Liver (tissue), 9 donors: ENCODE results near the gene TSHR. TPM values are rescaled to one million over a fixed set of nuclear protein-coding genes. Genes with fewer than 3 reads are reported as not detected.

Experiments used
- DNase-seq: peaks from one replicate; pipeline ENCODE4 v3.0.0-alpha.2; 2017; ENCODE audit warnings: low spot score
- H3K27ac ChIP-seq, 2 donors: one replicate each; pipeline ENCODE4 v1.7.0; 2013; ENCODE audit warnings: inconsistent platforms in 2 of 2, low read length in 2 of 2, control low read depth in 1 of 2, low read depth in 1 of 2, mild to moderate bottlenecking in 1 of 2
- H3K27me3 ChIP-seq, 4 donors: one replicate each; pipeline versions ENCODE4 v1.6.1 to v1.7.0; 2013; ENCODE audit warnings: low read length in 3 of 4, inconsistent platforms in 1 of 4, mild to moderate bottlenecking in 1 of 4, moderate library complexity in 1 of 4; ENCODE audit not compliant: control insufficient read depth in 4 of 4, insufficient read depth in 4 of 4
- H3K36me3 ChIP-seq, 4 donors: one replicate each; pipeline versions ENCODE4 v1.6.1 to v1.7.0; 2013; ENCODE audit warnings: low read length in 3 of 4, mild to moderate bottlenecking in 3 of 4, low read depth in 1 of 4, moderate library complexity in 1 of 4; ENCODE audit not compliant: control insufficient read depth in 4 of 4, insufficient read depth in 3 of 4
- H3K4me1 ChIP-seq, 4 donors: one replicate each; pipeline versions ENCODE4 v1.6.1 to v1.7.0; 2013; ENCODE audit warnings: low read length in 3 of 4, mild to moderate bottlenecking in 3 of 4, moderate library complexity in 1 of 4; ENCODE audit not compliant: control insufficient read depth in 4 of 4, insufficient read depth in 4 of 4
- H3K4me3 ChIP-seq, 3 donors: one replicate each; pipeline versions ENCODE4 v1.6.1 to v1.7.0; 2013; ENCODE audit warnings: low read length in 3 of 3, control low read depth in 1 of 3, low read depth in 1 of 3, mild to moderate bottlenecking in 1 of 3
- H3K9ac ChIP-seq, 2 donors: one replicate each; pipeline ENCODE4 v1.7.0; 2013; ENCODE audit warnings: low read length in 2 of 2, mild to moderate bottlenecking in 2 of 2, moderate library complexity in 2 of 2, control low read depth in 1 of 2, low read depth in 1 of 2
- H3K9me3 ChIP-seq, 4 donors: one replicate each; pipeline versions ENCODE4 v1.6.1 to v1.7.0; 2013; ENCODE audit warnings: low read length in 3 of 4; ENCODE audit not compliant: control insufficient read depth in 4 of 4
- EGR1 ChIP-seq, 2 donors: IDR thresholded peaks; 2 replicates each; pipeline ENCODE4 v1.6.1; 2016 to 2018; ENCODE audit warnings: antibody characterized with exemption in 2 of 2, low read depth in 2 of 2
- FOXA1 ChIP-seq: IDR thresholded peaks from 2 replicates; pipeline ENCODE4 v1.6.1; 2016; ENCODE audit warnings: antibody characterized with exemption
- FOXA2 ChIP-seq: IDR thresholded peaks from 2 replicates; pipeline ENCODE4 v1.6.1; 2016; ENCODE audit warnings: antibody characterized with exemption
- HNF4G ChIP-seq: IDR thresholded peaks from 2 replicates; pipeline ENCODE4 v1.6.1; 2016; ENCODE audit warnings: antibody characterized with exemption
- JUND ChIP-seq, 2 donors: IDR thresholded peaks; 2 replicates each; pipeline ENCODE4 v1.6.1; 2016; ENCODE audit warnings: antibody characterized with exemption in 2 of 2
- RAD21 ChIP-seq, 2 donors: IDR thresholded peaks; 2 replicates each; pipeline ENCODE4 v1.6.1; 2016; ENCODE audit warnings: antibody characterized with exemption in 2 of 2, mild to moderate bottlenecking in 2 of 2
- YY1 ChIP-seq: IDR thresholded peaks from 2 replicates; pipeline ENCODE4 v1.6.1; 2016; ENCODE audit warnings: antibody characterized with exemption, mild to moderate bottlenecking
- WGBS: extraction: QIAGEN DNeasy Blood & Tissue Kit; methylation state at CpG from one replicate; pipeline ENCODE4 v1.1.7; 2013; 5-methylcytosine and 5-hydroxymethylcytosine counted together
- polyA plus RNA-seq, 2 donors: library from polyadenylated mRNA; stranded (reverse) in 1 of 2; unstranded in 1 of 2; fragments of 200-250 nt in 1 of 2; fragments of >200 nt in 1 of 2; fragmentation: Nextera tagmentation in 1 of 2; extraction: Ambion mirVana in 1 of 2; gene quantifications; one replicate each; pipeline versions ENCODE4 v1.2.1 to v1.2.3, GENCODE V29; 2013 to 2015
- total RNA-seq, 2 donors: library from RNA; depleted of rRNA; stranded (reverse); fragments of >200 nt; gene quantifications; one replicate each; pipeline ENCODE4 v1.2.3, GENCODE V29; 2014
- TF ChIP-seq, protein P1 (sequence below): fragments of 150-350 bp; IDR thresholded peaks from 2 replicates; pipeline ENCODE4 v1.5.1; 2017; ENCODE audit warnings: improper control_type of control experiment, low read depth, low read length; ENCODE audit not compliant: missing input control
- TF ChIP-seq, protein P2 (sequence below): IDR thresholded peaks from 2 replicates; pipeline ENCODE4 v1.6.1; 2016; ENCODE audit warnings: antibody characterized with exemption
- TF ChIP-seq, protein P3 (sequence below): IDR thresholded peaks from 2 replicates; pipeline ENCODE4 v1.6.1; 2016; ENCODE audit warnings: antibody characterized with exemption
- TF ChIP-seq, protein P4 (sequence below): IDR thresholded peaks from 2 replicates; pipeline ENCODE4 v1.6.1; 2016; ENCODE audit warnings: antibody characterized with exemption
- donor health status: healthy.
- donor health status: healthy.
- donor health status: healthy.
- donor health status: healthy.
- donor health status: healthy.

The TSHR gene
- total and polyA plus RNA-seq, 4 donors = 0.08 to 3.2 TPM; not detected in 2

DNA sequence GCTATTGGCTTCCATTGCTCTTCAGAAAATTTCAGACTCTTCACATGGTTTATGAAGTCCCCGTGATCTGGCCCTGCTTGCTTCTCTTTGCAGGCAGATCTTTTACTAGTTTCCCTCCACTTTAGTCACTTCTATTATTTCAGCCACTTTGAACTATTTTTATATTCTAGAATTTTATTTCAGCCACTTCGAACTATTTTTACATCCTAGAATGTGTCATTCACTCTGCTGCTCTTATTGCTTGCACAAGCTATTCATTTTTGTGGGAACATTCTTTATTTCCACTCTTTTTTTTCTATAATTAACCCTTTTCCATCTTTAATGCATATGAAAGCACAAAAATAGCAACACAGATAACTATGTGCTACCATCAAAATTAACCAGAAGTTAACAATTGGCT is 24.5 kb downstream of the TSHR start:
- Histone ChIP-seq H3K4me1 (peaks cover 0 to 4% (median 0%) of the 10 kb centered on the region in 4 donors), H3K36me3 (no peaks in the 10 kb centered on the region), H3K27ac (no peak overlapping the region), H3K9me3 (no peaks in the 10 kb centered on the region), H3K27me3 (no peaks in the 10 kb centered on the region), H3K4me3 (no peak overlapping the region), H3K9ac (no peak overlapping the region)
- 82% methylated on average over 2 of the region's 2 CpGs for WGBS
- TF ChIP-seq FOXA2 (no peak), JUND (IDR thresholded peaks at IDR 0.05) (no peak), EGR1 (IDR thresholded peaks at IDR 0.05; ENCODE audit: low read depth in 2 of 2) (no peak), RAD21 (IDR thresholded peaks at IDR 0.05) (no peak)
- TF ChIP-seq, protein P1, sequence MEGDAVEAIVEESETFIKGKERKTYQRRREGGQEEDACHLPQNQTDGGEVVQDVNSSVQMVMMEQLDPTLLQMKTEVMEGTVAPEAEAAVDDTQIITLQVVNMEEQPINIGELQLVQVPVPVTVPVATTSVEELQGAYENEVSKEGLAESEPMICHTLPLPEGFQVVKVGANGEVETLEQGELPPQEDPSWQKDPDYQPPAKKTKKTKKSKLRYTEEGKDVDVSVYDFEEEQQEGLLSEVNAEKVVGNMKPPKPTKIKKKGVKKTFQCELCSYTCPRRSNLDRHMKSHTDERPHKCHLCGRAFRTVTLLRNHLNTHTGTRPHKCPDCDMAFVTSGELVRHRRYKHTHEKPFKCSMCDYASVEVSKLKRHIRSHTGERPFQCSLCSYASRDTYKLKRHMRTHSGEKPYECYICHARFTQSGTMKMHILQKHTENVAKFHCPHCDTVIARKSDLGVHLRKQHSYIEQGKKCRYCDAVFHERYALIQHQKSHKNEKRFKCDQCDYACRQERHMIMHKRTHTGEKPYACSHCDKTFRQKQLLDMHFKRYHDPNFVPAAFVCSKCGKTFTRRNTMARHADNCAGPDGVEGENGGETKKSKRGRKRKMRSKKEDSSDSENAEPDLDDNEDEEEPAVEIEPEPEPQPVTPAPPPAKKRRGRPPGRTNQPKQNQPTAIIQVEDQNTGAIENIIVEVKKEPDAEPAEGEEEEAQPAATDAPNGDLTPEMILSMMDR = no peak
- DNase-seq = no peak

DNA sequence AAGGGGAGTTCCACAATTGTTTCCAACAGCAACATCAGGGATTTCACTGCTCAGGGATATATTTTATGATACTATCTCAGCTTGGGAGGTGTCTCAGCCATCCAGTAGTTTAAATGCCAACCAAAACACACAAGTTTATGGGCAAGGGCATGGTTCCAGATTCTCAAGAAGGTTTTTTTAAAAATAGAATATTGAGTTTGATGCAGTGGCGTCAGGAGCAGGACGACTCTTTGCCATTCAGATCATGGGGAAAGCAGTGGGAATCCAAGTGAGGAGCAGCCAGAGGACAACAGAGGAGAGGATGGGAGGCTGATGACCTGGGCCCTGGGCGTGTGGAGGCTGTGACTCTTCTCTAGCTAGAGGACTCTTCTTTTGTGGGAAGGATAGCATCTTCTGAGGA is 25.7 kb downstream of the TSHR start:
- H3K36me3 ChIP-seq = no peaks in the 10 kb centered on the region
- peaks cover 0 to 4% (median 0%) of the 10 kb centered on the region in 4 donors for H3K4me1 ChIP-seq
- H3K9me3 ChIP-seq = no peaks in the 10 kb centered on the region
- no peak overlapping the region for H3K9ac ChIP-seq
- TF ChIP-seq HNF4G (no peak), FOXA1 (no peak), JUND (IDR thresholded peaks at IDR 0.05) (no peak), RAD21 (IDR thresholded peaks at IDR 0.05) (no peak), EGR1 (IDR thresholded peaks at IDR 0.05; ENCODE audit: low read depth in 2 of 2) (no peak), YY1 (no peak)
- TF ChIP-seq, protein P2, sequence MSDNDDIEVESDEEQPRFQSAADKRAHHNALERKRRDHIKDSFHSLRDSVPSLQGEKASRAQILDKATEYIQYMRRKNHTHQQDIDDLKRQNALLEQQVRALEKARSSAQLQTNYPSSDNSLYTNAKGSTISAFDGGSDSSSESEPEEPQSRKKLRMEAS = no peak
- TF ChIP-seq, protein P3, sequence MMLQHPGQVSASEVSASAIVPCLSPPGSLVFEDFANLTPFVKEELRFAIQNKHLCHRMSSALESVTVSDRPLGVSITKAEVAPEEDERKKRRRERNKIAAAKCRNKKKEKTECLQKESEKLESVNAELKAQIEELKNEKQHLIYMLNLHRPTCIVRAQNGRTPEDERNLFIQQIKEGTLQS = no peak
- DNase-seq = no peak
- H3K27ac ChIP-seq = no peak overlapping the region
- no peaks in the 10 kb centered on the region for H3K27me3 ChIP-seq
- no peak overlapping the region for H3K4me3 ChIP-seq
- 86% methylated on average over 3 of the region's 3 CpGs for WGBS

DNA sequence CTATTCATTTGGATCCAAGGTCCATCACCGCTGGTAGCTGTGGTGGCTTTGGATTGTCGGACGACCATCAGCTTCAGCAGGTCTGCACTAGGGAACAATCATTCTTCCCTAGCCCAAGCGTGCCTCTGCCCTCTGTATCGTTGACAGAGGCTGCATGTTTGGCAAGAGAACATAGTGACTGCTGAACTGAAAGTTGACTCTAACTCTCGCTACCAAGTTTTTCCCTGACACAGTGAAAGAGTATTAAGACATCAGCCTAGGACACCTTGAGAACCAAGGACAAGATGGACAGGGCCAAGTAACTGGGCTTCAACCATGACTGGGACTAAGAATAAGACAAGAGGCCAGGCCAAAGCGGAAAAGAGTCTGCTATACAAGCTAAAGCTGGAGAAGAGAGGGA is 26.3 kb downstream of the TSHR start:
- DNase-seq = no peak
- no peak overlapping the region for H3K9ac ChIP-seq
- WGBS = 74% methylated on average over 7 of the region's 7 CpGs
- no peaks in the 10 kb centered on the region for H3K27me3 ChIP-seq
- H3K4me1 ChIP-seq = peaks cover 0 to 2% (median 0%) of the 10 kb centered on the region in 4 donors
- TF ChIP-seq HNF4G = no peak
- TF ChIP-seq, protein P4, sequence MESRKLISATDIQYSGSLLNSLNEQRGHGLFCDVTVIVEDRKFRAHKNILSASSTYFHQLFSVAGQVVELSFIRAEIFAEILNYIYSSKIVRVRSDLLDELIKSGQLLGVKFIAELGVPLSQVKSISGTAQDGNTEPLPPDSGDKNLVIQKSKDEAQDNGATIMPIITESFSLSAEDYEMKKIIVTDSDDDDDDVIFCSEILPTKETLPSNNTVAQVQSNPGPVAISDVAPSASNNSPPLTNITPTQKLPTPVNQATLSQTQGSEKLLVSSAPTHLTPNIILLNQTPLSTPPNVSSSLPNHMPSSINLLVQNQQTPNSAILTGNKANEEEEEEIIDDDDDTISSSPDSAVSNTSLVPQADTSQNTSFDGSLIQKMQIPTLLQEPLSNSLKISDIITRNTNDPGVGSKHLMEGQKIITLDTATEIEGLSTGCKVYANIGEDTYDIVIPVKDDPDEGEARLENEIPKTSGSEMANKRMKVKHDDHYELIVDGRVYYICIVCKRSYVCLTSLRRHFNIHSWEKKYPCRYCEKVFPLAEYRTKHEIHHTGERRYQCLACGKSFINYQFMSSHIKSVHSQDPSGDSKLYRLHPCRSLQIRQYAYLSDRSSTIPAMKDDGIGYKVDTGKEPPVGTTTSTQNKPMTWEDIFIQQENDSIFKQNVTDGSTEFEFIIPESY = no peak
- H3K36me3 ChIP-seq = no peaks in the 10 kb centered on the region
- H3K9me3 ChIP-seq = no peaks in the 10 kb centered on the region
- H3K4me3 ChIP-seq = no peak overlapping the region
- H3K27ac ChIP-seq = no peak overlapping the region
